ENCODE measurements around the gene CDA. TPM values are rescaled to one million over a fixed set of nuclear protein-coding genes. Genes with fewer than 3 reads are reported as not detected.

The CDA gene
- total RNA-seq, 1 experiment from 2014 or later, result 0.62 TPM

DNA sequence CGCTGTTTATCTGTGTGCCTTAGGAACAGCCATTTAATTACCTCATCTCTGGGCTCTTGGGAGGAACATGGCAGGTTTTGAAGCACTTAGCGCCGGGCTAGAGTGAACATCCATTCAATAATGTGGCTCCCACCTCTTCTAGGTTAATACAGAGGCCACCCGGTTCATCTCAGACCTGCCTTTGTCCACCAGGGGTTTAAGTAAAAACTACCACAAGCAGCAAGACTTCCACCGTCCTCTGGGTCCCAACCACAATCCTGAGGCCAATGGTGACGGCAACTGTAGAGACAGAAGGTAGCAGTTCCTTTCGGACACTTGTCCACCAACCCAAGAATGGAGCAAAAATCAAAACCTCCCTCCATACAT, 73.2 kb downstream of the CDA start:
- Histone ChIP-seq H3K27me3 (ENCODE audit: control insufficient read depth, insufficient read depth, low read length) (no peaks in the 10 kb centered on the region), H3K27ac (ENCODE audit: low read length) (peak overlapping the region; percentile 91), H3K36me3 (ENCODE audit: control insufficient read depth, insufficient read depth, low read length) (peaks cover 6% of the 10 kb centered on the region), H3K4me3 (ENCODE audit: low read depth in 2 of 2, low read length in 2 of 2) (peak overlapping the region; percentile 88 to 100), H3K9me3 (ENCODE audit: control insufficient read depth, insufficient read depth, low read depth, low read length) (no peaks in the 10 kb centered on the region), H3K4me1 (ENCODE audit: control insufficient read depth, insufficient read depth, low read length) (peaks cover 10% of the 10 kb centered on the region)
- intact Hi-C loops (cut with micrococcal nuclease; ENCODE audit: unreplicated experiment), result no loop called here
- ATAC-seq, result no peak
- TF ChIP-seq, protein P1, sequence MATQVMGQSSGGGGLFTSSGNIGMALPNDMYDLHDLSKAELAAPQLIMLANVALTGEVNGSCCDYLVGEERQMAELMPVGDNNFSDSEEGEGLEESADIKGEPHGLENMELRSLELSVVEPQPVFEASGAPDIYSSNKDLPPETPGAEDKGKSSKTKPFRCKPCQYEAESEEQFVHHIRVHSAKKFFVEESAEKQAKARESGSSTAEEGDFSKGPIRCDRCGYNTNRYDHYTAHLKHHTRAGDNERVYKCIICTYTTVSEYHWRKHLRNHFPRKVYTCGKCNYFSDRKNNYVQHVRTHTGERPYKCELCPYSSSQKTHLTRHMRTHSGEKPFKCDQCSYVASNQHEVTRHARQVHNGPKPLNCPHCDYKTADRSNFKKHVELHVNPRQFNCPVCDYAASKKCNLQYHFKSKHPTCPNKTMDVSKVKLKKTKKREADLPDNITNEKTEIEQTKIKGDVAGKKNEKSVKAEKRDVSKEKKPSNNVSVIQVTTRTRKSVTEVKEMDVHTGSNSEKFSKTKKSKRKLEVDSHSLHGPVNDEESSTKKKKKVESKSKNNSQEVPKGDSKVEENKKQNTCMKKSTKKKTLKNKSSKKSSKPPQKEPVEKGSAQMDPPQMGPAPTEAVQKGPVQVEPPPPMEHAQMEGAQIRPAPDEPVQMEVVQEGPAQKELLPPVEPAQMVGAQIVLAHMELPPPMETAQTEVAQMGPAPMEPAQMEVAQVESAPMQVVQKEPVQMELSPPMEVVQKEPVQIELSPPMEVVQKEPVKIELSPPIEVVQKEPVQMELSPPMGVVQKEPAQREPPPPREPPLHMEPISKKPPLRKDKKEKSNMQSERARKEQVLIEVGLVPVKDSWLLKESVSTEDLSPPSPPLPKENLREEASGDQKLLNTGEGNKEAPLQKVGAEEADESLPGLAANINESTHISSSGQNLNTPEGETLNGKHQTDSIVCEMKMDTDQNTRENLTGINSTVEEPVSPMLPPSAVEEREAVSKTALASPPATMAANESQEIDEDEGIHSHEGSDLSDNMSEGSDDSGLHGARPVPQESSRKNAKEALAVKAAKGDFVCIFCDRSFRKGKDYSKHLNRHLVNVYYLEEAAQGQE (IDR thresholded peaks at IDR 0.05; ENCODE audit: insufficient read depth in 1 of 2, low read depth in 2 of 2, low read length in 1 of 2), result no peak
- TF ChIP-seq POLR2AphosphoS5 (IDR thresholded peaks at IDR 0.05; ENCODE audit: low read depth, low read length) (no peak), SIN3A (IDR thresholded peaks at IDR 0.05; ENCODE audit: borderline replicate concordance, insufficient read depth, low read depth, low read length) (no peak), TCF7L2 (IDR thresholded peaks at IDR 0.05; ENCODE audit: low read depth, low read length) (no peak)
- TF ChIP-seq, protein P2, sequence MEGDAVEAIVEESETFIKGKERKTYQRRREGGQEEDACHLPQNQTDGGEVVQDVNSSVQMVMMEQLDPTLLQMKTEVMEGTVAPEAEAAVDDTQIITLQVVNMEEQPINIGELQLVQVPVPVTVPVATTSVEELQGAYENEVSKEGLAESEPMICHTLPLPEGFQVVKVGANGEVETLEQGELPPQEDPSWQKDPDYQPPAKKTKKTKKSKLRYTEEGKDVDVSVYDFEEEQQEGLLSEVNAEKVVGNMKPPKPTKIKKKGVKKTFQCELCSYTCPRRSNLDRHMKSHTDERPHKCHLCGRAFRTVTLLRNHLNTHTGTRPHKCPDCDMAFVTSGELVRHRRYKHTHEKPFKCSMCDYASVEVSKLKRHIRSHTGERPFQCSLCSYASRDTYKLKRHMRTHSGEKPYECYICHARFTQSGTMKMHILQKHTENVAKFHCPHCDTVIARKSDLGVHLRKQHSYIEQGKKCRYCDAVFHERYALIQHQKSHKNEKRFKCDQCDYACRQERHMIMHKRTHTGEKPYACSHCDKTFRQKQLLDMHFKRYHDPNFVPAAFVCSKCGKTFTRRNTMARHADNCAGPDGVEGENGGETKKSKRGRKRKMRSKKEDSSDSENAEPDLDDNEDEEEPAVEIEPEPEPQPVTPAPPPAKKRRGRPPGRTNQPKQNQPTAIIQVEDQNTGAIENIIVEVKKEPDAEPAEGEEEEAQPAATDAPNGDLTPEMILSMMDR (IDR thresholded peaks at IDR 0.05), result no peak
- BruUV-seq (replicated peaks), result TSS peak; percentile 96
- ChIA-PET POLR2A (interaction anchor here (0.5 to 1.1 kb wide), 3 partner anchors 16 to 1436 kb away, joined by 3 to 4 read pairs (median 3); no protein-coding TSS in a partner anchor), CTCF (interaction anchor here (0.6 kb wide), 1 partner anchor 15 kb away, joined by 4 read pairs; no protein-coding TSS in a partner anchor)
- in situ Hi-C loops (cut with HindIII; ENCODE audit: low pct_unique_long_range_greater_than_20kb, low sequenced_read_pairs), result no loop called here
- no peak for DNase-seq (ENCODE audit: low read depth, low spot score)

DNA sequence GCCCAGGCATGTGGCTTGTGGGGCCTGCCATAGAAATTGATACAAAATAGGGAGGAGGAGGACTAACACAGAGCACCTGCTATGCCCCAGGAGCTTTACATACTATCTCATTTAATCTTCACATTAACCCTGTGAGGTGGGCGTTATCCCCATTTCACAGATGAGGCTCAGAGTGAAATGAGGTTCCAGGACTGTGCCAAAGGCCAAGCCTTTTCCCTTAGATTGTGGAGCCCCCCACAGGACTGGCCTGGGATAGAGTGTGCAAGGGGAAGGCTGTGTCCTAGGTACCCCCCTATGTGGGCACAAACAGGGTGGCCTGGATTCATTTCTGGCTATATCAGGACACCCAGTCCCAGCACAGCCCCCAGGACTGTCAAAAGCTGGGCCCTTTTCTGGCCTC, 74.5 kb downstream of the CDA start:
- Histone ChIP-seq H3K27ac (ENCODE audit: low read length) (no peak overlapping the region), H3K27me3 (ENCODE audit: control insufficient read depth, insufficient read depth, low read length) (no peaks in the 10 kb centered on the region), H3K4me3 (ENCODE audit: low read depth in 2 of 2, low read length in 2 of 2) (no peak overlapping the region), H3K36me3 (ENCODE audit: control insufficient read depth, insufficient read depth, low read length) (peaks cover 2% of the 10 kb centered on the region), H3K4me1 (ENCODE audit: control insufficient read depth, insufficient read depth, low read length) (peaks cover 10% of the 10 kb centered on the region), H3K9me3 (ENCODE audit: control insufficient read depth, insufficient read depth, low read depth, low read length) (no peaks in the 10 kb centered on the region)
- no peak for TF ChIP-seq SIN3A (IDR thresholded peaks at IDR 0.05; ENCODE audit: borderline replicate concordance, insufficient read depth, low read depth, low read length)
- TF ChIP-seq, protein P1 (IDR thresholded peaks at IDR 0.05; ENCODE audit: insufficient read depth in 1 of 2, low read depth in 2 of 2, low read length in 1 of 2), result no peak
- no peak for TF ChIP-seq TCF7L2 (IDR thresholded peaks at IDR 0.05; ENCODE audit: low read depth, low read length)
- TF ChIP-seq, protein P2 (IDR thresholded peaks at IDR 0.05), result no peak; the same call in 1 of the 2 replicates
- no peak for TF ChIP-seq POLR2AphosphoS5 (IDR thresholded peaks at IDR 0.05; ENCODE audit: low read depth, low read length)
- ATAC-seq (no peak), DNase-seq (ENCODE audit: low read depth, low spot score) (no peak)
- BruUV-seq (replicated peaks), result no TSS peak
- ChIA-PET POLR2A (no interaction called here), CTCF (no interaction called here)
- in situ Hi-C loops (cut with HindIII; ENCODE audit: low pct_unique_long_range_greater_than_20kb, low sequenced_read_pairs), result no loop called here
- intact Hi-C loops (cut with micrococcal nuclease; ENCODE audit: unreplicated experiment), result no loop called here

Data from Panc1 (cell line).